ENCODE measurements around the gene SPIRE1.
"Not testable (repeated sequence)": the region's sequence is repeated elsewhere in the genome, so short reads cannot be mapped to it uniquely, and the experiment has no call there.

The SPIRE1 gene

DNA sequence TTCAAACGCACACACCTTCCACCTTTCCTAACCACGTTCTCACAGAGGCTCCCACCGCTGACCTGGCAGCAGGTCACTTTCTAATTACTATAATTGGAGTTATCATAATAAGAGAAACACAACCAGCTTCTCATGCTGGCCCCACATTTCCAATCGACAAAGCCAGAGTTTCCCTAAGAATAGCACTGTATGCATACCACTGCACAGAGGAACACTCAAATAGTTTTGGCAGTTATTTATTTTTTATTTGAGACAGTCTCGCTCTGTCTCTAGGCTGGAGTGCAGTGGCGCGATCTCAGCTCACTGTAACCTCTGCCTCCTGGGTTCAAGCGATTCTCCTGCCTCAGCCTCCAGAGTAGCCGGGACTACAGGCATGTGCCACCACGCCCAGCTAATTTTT lies 176.0 kb downstream of the SPIRE1 start:
- DNase-seq, result not testable (repeated sequence)

DNA sequence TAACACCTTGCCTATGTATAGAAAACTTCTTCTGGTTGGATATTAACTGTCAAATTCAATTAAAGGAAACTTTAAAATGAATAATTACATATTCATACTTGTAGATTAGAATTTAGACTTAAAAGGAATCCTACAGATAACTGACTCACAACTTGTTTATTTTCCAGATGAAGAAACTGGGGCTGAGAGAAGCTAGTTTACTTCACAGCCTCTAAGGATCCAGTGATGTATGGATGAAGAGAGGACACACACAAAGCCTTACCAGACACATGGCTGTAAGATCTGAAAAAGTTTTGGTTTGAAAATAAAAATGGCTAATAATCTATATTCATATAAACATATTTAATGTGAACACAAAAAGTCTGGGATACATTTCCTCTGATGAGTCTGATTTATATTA lies 177.9 kb downstream of the SPIRE1 start:
- no peak for DNase-seq

DNA sequence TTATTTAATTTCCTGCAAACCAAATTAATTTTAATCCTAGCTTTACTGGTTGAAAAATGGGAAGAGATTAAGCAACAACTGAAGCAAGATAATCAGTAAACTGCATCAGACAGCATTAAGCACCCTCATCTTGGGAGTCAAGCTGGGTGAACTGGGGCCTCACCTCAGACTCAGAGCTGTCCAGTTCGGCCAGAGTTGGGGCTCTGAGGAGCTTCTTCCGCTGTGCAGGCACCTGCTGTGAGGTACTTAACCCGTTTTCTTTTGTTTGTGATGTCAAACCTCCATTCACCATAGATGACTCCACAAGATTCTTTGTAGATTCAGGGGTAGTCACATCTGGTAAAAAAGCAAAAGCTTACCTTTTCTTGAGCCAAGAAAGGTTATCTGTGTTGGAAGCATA lies 178.4 kb downstream of the SPIRE1 start:
- no peak for DNase-seq

GRCh38 chr18:12478269-12479047 lies 179.4 kb downstream of the SPIRE1 start:
- no peak for DNase-seq

- DNase-seq, result no peak
Measured at GRCh38 chr18:12477606-12478005, 180.3 kb downstream of the SPIRE1 start.

GRCh38 chr18:12476955-12477354 lies 181.0 kb downstream of the SPIRE1 start:
- DNase-seq, result no peak

- no peak for DNase-seq
Measured at GRCh38 chr18:12474876-12475275, 183.0 kb downstream of the SPIRE1 start.

DNA sequence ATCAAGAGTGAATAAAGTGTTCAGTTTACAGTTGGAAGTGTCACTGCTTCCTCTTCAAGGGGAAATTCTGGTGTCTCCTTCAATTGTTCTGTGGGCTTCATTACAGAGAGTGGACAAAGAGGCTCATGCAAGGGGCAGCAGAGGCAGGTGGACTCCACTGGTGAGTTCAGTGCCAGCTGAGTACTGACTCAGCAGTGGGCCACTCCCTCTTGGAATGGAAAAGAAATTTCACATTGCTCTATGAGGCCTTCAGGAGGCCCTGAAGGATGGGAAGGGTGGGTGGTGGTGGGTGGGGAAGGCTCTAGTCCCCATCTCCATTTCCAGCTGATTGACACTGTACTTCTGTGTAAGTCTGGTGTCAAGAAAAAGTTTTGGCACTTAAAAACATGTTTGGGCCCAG lies 183.8 kb downstream of the SPIRE1 start:
- DNase-seq, result no peak

DNA sequence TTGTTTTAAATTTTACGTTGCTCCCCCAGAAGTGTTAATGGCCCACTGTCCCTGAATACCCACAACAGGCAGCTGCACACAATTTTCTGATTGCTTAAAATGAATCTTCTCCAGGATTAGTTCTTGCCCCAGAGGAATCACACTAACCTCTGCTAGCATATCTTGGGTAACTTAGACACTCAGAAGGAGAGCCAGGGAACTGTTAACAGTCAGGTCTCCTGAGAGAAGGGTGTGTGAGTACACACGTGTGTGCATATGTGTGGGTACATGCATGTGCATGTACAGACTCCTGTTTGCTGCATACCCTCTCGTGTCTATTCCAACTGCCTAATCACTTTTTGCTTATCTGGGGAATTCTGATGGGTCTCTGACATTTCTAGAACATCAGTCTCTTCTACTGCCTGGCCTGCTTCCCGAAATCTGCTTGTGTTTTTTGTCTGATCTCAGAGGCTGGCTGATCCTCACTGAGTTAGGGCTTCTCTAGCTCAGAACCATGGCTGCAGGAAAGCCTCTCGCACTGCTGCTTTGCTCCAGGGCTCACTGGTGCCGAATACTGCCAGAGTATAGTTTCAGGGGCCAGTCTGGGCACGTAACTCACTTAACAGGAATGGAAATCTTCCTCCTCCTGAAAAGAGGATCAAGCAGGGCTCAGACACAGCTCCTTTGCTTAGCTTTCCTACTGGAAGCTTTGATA lies 187.4 kb downstream of the SPIRE1 start:
- DNase-seq, result no peak

DNA sequence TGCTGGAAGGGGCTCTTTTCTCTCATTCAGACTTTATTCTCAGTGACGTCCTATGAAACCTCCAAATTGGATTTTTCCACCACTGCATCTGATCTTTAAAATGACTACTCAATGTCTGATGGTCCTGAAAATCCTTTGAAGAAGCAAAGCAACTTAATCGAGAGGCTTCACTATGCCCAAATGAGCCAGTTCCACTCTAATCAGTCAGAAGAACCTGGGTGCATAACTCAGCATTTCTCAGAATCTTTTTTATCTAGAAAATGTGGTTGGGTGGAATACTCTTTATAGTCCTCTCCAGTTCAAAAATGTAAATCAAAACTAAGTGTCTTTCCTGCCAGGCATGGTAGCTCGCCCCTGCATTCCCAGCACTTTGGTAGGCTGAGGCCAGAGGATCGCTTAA lies 189.5 kb downstream of the SPIRE1 start:
- no peak for DNase-seq

GRCh38 chr18:12464731-12465130 lies 193.2 kb downstream of the SPIRE1 start:
- no peak for DNase-seq

- no peak for DNase-seq
Measured at GRCh38 chr18:12463191-12463590, 194.7 kb downstream of the SPIRE1 start.

- no peak for DNase-seq
Measured at GRCh38 chr18:12462242-12462641, 195.7 kb downstream of the SPIRE1 start.

- DNase-seq, result no peak
Measured at GRCh38 chr18:12461326-12461725, 196.6 kb downstream of the SPIRE1 start.

- no peak for DNase-seq
Measured at GRCh38 chr18:12460874-12461273, 197.0 kb downstream of the SPIRE1 start.

DNA sequence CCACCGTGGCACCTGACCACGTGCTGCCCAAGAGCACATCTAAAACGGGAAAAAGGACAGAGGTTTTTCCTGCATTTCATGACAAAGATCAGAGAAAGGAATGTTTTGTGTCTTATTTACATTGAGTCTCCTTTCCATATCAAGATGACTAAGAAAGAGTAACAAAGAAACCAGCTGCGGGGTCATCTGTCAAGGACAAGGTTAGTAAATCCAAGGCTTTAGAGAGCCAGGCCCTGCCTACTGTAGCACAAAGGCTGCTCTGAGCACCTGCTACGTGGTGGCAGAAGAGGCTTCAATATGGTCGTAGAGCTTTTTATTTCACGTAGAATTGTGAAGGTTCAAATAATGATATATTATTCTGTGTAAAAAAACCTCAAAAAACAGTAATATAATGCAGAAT lies 199.1 kb downstream of the SPIRE1 start:
- no peak for DNase-seq

GRCh38 chr18:12456441-12456840 lies 201.5 kb downstream of the SPIRE1 start:
- no peak for DNase-seq

DNA sequence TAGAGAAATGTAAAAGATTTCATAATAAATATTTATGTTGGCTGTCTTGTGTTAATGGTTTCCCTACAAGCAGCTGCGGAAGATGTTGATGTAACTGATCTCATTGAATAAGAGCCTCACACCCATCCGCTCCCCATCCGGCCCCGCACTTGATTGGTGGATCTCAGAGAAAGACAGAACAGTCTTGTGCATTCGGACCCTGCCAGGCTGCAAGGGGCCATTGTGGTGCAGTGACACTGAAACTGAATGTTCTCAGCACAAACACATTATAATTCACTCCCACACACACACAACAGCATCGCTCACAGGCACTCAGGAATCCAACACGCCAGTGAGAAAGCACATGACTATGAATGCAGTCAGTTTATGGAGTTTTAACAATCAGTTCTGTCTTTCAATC lies 202.4 kb downstream of the SPIRE1 start:
- no peak for DNase-seq

- DNase-seq, result no peak
Measured at GRCh38 chr18:12452784-12453183, 205.1 kb downstream of the SPIRE1 start.

GRCh38 chr18:12451428-12451827 lies 206.5 kb downstream of the SPIRE1 start:
- DNase-seq, result no peak

DNA sequence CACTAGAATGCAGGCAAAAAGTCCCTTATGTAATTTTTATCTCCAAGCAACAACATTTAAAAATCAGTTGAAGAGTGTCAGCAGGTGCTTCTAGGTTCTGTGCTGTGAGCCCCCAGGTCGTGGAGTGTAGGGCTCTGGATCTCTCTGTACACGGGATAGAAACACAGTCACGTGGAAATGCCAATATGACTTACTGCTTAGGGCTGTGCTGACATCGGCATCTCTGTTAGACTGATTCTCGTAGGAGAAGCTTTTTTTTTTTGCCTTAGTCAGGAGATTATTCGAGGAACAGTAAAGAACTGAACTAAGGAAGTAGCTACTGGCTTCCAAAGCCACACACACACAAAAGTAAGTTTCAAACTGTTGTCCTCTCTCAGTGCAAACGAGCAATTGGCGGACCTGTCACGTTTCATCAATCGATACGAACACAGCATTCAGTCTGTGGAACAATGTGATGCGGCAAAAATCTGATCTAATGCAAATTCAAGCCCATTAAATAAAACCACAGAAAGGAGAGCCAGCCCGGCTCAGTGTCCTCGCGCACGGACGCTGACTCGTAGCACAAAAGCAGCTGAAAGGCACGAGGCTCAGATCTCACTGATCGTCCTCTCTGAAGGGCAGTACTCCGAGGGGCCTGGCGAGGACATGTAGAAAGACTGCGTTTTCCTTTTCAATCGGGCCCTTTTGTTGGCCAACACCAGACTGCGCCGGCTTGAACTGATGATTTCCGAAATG lies 208.7 kb downstream of the SPIRE1 start:
- DNase-seq, result no peak

DNA sequence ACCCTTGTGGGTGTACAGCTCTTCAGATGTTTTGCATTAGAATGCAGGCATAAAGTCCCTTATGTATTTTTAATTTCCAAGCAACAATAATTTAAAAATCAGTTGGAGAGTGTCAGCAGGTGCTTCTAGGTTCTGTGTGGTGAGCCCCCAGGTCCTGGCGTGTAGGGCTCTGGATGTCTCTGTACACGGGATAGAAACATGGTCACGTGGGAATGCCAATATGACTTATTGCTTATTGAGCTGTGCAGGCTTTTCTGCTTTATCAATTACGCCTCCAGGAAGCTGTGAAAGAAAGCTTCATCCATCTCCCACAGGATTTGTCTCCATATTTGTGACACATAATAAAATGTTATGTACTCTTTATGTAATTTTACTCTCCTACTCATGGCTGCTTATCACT lies 212.4 kb downstream of the SPIRE1 start:
- no peak for DNase-seq

GRCh38 chr18:12443551-12443950 lies 214.4 kb downstream of the SPIRE1 start:
- DNase-seq, result no peak

- no peak for DNase-seq
Measured at GRCh38 chr18:12442946-12443345, 215.0 kb downstream of the SPIRE1 start.

Measured in NK-92 treated with Interleukin-12 subunit alpha and Interleukin-12 subunit beta, amount 100 ng/mL, for 24 hours (cell line).